SU-DHL-6 (cell line): ENCODE results near the gene ACO2.

Source experiments
- CTCF ChIP-seq: fragments of 200-600 bp; sonication (generic); IDR thresholded peaks from one replicate; pipeline ENCODE4 v1.5.1; 2017; ENCODE audit warnings: antibody characterized with exemption, mild to moderate bottlenecking, low read length, moderate library complexity; ENCODE audit not compliant: insufficient read depth, poor library complexity, severe bottlenecking
- EZH2phosphoT487 ChIP-seq: fragments of 200-600 bp; sonication (generic), shearing (Covaris generic); conservative IDR thresholded peaks from 2 replicates; pipeline ENCODE4 v1.6.1; 2018; ENCODE audit warnings: mild to moderate bottlenecking, antibody characterized with exemption, low read length, moderate library complexity, mixed read lengths

- TF ChIP-seq CTCF (no peak), EZH2phosphoT487 (no peak)
These were observed 20.6 kb upstream of the ACO2 start for GRCh38 chr22:41448189-41448808.
